RWPE2 (cell line): ENCODE data around the gene RNGTT.
"Not testable (repeated sequence)": the region's sequence is repeated elsewhere in the genome, so short reads cannot be mapped to it uniquely, and the experiment has no call there.

Experiments used
- ATAC-seq: fragments of 200-7000 bp; cut with Tn5 transposase; 3 replicates; pipeline ENCODE4 v1.9.1; 2021; ENCODE audit warnings: low read depth
- DNase-seq: peaks from one replicate; pipeline ENCODE4 v3.0.0-alpha.2; 2020; ENCODE audit warnings: low spot score
- H3K27ac ChIP-seq: fragments of 450-650 bp; 2 replicates; pipeline ENCODE4 v1.5.1; 2017; ENCODE audit warnings: mild to moderate bottlenecking; ENCODE audit not compliant: poor library complexity, severe bottlenecking
- H3K27me3 ChIP-seq: fragments of 250-450 bp; sonication (Bioruptor Pico); 2 replicates; pipeline ENCODE4 v1.5.1; 2021; ENCODE audit warnings: mild to moderate bottlenecking, moderate library complexity; ENCODE audit not compliant: insufficient read depth, poor library complexity, severe bottlenecking
- H3K36me3 ChIP-seq: fragments of 250-450 bp; sonication (Bioruptor Pico); 2 replicates; pipeline ENCODE4 v1.5.1; 2020; ENCODE audit warnings: low read depth, mild to moderate bottlenecking, moderate library complexity
- H3K4me1 ChIP-seq: fragments of 250-450 bp; sonication (Bioruptor Pico); 2 replicates; pipeline ENCODE4 v1.5.1; 2021; ENCODE audit warnings: mild to moderate bottlenecking, moderate library complexity; ENCODE audit not compliant: insufficient read depth, poor library complexity, severe bottlenecking
- H3K4me3 ChIP-seq: fragments of 250-450 bp; sonication (Bioruptor Pico); 2 replicates; pipeline ENCODE4 v1.5.1; 2021; ENCODE audit warnings: mild to moderate bottlenecking, moderate library complexity; ENCODE audit not compliant: severe bottlenecking
- H3K9me3 ChIP-seq: fragments of 250-450 bp; sonication (Bioruptor Pico); 2 replicates; pipeline ENCODE4 v1.5.1; 2021; ENCODE audit warnings: mild to moderate bottlenecking, moderate library complexity; ENCODE audit not compliant: severe bottlenecking
- TF ChIP-seq, protein P1 (sequence below): fragments of 450-650 bp; IDR thresholded peaks from one replicate; pipeline ENCODE4 v1.5.1; 2017; ENCODE audit warnings: mild to moderate bottlenecking, moderate library complexity; ENCODE audit not compliant: poor library complexity, severe bottlenecking

The RNGTT gene

DNA sequence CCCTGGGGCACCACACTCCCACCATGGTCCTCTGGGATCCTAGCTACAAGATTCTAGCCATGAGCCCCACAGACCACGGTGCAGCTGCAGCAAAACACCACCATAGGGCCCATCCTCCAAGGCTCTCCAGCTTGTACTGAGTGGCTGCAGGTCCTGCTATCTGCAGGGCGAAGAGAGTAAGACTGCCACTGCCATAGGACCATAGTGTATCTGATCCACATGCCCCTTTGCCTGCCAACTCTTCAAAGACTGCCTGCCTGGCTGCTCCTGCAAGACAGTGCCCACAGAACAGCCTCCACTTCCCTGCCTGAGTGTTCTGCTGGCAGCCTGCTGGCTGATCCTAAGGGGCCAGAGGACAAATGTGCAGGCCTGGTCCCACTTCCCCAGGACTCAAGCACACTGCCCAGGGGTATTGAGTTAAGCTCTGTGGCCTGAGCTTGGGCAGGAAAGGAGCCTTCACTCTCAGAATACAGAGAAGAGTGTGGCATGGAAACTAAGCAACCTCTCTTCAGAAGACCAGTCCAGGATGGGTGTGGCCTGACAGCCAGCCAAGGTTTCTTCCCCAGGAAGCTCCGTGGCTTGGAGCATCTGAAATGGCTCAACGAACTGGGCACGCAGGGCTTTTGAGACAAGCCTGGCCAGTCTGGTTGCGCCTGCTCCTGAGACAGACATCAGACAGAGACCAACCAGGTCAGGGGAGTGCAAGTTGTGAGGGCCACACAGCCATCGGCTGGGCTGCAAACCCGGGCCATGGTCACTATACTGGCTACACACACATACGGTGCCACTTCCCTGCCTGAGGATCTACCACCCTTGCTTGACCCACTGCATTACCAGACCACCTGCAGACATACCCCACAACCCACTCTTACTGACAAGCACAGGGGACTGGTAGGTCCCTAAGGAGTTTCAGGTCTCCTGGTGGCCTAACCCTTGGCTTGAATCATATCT is 54.5 kb downstream of the RNGTT start:
- Histone ChIP-seq H3K36me3 (peaks cover 13% of the 10 kb centered on the region), H3K4me3 (no peak overlapping the region), H3K27me3 (no peaks in the 10 kb centered on the region), H3K4me1 (no peaks in the 10 kb centered on the region), H3K27ac (no peak overlapping the region), H3K9me3 (no peaks in the 10 kb centered on the region)
- ATAC-seq (no peak), DNase-seq (no peak)
- TF ChIP-seq, protein P1, sequence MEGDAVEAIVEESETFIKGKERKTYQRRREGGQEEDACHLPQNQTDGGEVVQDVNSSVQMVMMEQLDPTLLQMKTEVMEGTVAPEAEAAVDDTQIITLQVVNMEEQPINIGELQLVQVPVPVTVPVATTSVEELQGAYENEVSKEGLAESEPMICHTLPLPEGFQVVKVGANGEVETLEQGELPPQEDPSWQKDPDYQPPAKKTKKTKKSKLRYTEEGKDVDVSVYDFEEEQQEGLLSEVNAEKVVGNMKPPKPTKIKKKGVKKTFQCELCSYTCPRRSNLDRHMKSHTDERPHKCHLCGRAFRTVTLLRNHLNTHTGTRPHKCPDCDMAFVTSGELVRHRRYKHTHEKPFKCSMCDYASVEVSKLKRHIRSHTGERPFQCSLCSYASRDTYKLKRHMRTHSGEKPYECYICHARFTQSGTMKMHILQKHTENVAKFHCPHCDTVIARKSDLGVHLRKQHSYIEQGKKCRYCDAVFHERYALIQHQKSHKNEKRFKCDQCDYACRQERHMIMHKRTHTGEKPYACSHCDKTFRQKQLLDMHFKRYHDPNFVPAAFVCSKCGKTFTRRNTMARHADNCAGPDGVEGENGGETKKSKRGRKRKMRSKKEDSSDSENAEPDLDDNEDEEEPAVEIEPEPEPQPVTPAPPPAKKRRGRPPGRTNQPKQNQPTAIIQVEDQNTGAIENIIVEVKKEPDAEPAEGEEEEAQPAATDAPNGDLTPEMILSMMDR, result no peak

DNA sequence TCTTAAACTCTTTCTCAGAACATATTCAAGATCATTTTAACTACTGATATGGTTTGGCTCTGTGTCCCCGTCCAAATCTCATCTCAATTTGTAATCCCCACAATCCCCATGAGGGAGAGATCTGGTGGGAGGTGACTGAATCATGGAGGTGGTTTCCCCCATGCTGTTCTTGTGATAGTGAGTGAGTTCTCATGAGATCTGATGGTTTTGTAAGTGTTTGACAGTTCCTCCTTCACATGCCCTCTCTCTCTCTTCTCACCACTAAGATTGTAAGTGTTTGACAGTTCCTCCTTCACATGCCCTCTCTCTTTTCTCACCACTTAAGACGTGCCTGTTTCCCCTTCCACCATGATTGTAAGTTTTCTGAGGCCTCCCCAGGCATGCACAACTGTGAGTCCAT is 56.3 kb downstream of the RNGTT start:
- not testable (repeated sequence) for H3K27ac ChIP-seq, ATAC-seq, H3K27me3 ChIP-seq, H3K4me1 ChIP-seq, H3K4me3 ChIP-seq, H3K9me3 ChIP-seq, DNase-seq
- H3K36me3 ChIP-seq, result peaks cover 22% of the 10 kb centered on the region

DNA sequence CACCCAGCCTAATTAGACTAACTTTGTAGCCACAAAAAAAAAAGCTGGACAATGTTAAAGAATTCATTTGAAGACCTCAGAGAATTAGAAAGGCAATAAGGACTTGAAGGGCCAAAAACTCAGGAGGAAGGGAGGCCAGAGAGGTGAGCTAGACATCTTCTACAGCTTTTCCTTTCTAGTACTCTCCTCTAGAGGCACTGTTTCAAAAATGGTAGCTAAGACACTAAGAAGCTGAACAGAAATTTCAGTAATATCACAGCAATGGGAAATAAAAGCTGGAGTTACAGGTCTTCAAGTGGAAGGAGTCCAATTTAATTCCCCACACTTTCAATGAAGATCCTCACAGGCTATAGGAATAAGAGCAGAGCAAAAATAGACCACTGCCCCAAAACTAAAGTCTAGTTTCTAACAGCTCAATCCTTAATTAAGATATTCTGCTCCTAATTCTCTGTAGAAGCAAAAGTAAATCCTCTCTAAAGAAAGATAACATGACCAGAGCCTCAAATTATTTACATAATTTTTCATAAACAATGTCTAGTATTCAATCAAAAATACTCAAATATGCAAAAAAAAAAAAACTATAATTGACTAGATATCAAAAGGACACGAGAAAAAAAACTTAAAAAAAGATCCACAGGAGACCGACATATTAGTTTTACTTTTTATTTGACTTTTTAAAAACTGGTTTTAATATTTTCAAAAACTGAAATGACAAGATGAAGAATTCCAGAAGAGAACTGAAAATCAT is 63.7 kb downstream of the RNGTT start:
- H3K4me1 ChIP-seq, result no peaks in the 10 kb centered on the region
- TF ChIP-seq, protein P1, result peak; percentile 32
- peaks cover 14% of the 10 kb centered on the region for H3K36me3 ChIP-seq
- no peak overlapping the region for H3K4me3 ChIP-seq
- no peaks in the 10 kb centered on the region for H3K27me3 ChIP-seq
- H3K27ac ChIP-seq, result no peak overlapping the region
- no peaks in the 10 kb centered on the region for H3K9me3 ChIP-seq
- no peak for ATAC-seq
- no peak for DNase-seq

DNA sequence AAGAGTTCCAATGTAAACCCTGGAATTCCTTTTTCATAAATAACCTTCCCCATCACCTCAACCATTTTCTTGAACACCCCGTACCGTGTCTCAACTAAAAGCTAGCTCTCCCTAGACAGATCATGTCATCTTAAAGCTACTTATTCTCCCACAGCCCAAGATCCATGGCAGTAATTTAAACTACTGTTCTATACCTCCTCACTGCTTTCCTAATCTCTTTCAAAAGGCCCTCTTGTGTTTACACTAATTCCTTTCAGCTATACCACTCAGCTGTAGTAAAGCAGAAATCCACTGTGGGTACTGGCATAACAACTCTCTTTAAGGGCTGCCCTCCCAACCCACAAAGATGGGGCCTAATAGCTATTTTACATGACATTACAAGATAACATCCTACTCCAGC is 67.5 kb downstream of the RNGTT start:
- Histone ChIP-seq H3K27me3 (no peaks in the 10 kb centered on the region), H3K4me1 (peaks cover 14% of the 10 kb centered on the region), H3K27ac (no peak overlapping the region), H3K36me3 (peaks cover 5% of the 10 kb centered on the region; the same call in 1 of the 2 replicates), H3K9me3 (no peaks in the 10 kb centered on the region), H3K4me3 (no peak overlapping the region)
- DNase-seq, result no peak
- no peak for ATAC-seq
- TF ChIP-seq, protein P1, result no peak
